NOMO-1 treated with DMSO at 0.1 percent for 48 hours (cell line): ENCODE measurements around the gene GOSR2.

Experiments used
- DNase-seq: peaks from one replicate; lab custom pipeline; 2025; ENCODE audit not compliant: unreplicated experiment; lab: John Stamatoyannopoulos, UW

GOSR2 gene

DNA sequence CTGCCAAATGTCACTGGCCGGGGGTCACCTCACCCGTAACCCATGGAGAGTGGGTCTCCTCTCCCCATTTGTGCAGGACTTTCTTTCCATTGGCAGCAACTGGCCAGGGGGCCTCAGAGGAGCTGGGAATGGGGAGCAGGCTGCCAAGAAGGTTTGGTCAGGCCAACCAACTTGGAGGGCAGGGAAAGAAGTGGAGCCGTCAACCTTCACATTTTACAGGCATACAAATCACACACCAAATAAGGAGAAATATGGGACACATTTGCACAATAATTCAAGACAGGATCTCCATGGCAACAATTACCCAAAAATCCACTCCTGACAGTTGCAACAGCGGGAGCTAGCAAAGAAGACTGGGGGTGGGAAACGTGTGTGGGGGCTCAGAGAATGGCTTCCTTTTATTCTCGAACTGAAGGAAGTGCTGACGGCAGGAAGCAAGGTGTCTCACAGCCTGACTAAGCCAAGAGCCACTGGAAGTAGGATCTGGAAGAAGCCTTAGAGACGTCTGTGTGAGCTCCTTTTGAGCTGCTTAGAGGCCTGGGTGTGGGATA is 35.2 kb downstream of the GOSR2 start:
- no peak for DNase-seq

DNA sequence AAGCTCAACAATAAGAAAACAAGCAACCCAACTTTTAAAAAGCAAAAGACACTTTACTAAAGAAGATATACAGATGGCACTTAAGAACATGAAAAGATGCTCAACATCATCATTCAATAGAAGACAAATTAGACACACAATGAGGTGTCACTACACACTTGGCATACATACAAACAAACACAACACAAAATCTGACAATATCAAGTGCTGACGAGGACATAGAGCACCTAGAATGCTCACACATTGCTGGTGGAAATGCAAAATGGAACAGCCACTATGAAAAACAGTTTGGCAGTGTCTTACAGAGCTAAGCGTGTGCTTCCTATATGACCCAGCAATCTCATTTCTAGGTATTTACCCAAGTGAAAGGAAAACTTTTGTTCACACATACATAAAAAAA is 37.2 kb downstream of the GOSR2 start:
- DNase-seq: no peak

DNA sequence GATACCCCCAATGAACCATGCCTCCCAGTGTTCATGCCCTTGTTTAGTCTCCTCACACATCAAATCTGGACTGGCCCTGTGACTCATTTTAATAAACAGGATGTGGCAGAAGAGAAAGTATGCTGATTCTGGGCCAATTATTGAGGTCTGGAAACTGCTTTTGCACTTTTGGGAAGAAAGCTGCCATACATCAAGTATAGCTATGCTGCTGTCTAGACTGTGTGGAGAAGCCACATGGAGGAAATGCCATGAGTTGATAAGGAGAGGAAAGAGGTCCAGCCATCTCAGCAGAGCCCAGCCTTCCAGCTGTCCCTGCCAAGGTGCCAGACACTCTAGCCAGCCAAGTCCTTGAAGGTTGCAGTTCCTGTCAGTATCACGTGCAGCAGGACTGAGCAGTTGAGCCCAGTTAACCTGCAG is 39.4 kb downstream of the GOSR2 start:
- DNase-seq: no peak

DNA sequence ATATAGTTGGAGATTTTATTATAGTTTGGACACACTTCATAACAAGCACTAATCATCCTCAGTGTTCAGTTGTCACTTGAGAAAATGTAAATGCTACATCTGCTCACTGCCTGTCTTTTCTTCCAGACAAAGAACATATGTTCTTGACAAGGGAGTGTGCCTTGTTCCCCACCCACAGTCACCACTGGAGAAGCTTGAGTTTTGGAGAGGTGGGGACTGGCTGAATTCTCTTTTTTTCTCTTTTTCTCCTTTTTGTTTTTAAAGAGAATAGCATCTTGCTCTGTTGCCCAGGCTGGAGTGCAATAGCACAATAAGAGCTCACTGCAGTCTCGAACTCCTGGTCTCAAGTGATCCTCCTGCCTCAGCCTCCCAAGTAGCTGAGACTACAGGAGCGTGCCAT is 40.6 kb downstream of the GOSR2 start:
- DNase-seq: no peak

DNA sequence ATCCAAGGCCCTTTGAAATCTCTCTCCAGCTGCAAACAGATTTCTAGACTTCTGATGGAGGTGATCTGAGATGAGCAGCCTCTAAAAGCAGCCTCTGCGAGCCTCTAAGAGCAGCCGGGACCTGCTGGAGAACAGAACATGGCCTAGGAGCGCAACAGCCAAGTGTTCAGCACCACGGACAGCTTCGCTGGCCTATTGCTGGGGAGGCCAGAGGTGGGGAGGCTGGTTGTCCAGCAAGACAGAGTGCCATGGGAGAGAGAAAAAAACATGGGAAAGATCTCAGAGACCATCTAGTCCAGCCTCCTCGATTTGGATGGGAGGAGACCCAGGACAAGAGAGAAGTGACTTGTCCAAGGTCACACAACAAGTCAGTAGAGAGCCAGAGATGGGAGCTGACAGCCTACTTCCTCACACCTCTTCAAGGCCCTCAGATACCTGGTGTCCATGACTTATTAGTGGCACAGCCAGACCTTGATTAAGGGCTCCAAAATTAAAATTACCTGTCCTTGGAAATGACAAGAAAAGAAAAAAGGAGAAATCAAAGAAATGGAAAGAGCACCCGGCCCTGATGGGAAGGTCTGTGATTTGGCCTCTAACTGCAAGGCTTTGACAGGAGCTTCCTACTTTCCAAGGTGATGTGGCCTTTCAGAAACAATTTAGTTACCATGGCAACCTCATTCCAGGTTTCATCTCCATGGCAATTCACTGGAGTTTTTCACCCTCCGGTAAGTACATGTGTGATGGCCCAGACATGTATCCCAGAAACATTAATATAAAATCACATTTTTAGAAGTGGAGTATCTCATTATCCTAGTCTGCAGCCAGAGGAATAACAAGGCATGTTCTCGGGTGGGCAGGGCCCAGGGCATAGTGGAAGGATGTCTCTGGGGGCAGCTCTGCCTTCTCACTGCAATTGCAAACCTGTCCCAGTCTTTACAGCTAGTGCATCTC is 41.6 kb downstream of the GOSR2 start:
- DNase-seq: no peak

DNA sequence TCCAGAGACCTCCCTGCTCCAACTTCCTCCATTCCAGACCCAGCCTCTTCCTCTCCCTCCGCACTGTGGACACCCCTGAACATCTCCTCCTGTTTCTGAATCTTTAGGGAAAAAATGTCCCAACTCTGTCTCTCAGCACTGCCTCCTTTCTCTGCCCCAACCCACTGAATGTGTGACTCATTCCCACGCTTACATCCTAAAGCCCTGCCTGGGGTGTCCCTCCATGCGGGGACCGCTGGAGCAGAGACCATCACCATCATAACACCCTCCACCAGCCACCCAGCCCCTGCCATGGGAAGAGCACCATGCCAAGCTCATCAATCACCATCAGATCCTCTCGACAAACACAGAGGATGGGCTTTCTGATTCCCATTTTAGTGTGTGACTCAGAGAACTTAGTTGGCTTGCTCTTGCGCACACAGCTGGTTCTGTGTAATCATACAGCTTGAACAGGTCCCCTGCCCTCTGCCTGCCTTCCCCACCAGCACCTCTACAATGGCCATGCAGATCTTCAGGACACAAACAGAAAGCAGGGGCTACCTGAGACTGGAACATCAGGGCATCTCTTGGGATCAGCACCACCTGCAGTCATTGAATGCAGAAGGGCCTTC is 45.4 kb downstream of the GOSR2 start:
- DNase-seq: no peak

DNA sequence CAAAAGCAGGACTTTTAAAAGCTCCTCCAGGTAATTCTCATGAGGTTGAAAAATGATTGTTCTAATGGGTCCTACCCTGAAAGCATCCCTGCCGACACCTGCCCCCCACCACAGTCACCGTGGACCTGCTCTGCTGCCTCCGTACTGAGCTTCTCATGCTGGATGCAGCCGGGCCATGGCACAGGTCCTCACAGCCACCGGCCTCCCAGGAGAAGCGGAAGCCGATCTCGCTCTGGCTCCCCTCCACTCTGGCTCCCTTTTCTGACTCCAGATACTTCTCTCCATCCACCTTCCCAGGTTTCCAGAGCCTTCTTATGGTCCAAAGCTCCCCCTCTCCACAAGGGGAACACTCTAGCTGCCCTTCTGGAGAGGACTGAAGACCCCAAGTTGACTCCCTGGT is 45.9 kb downstream of the GOSR2 start:
- DNase-seq: no peak

DNA sequence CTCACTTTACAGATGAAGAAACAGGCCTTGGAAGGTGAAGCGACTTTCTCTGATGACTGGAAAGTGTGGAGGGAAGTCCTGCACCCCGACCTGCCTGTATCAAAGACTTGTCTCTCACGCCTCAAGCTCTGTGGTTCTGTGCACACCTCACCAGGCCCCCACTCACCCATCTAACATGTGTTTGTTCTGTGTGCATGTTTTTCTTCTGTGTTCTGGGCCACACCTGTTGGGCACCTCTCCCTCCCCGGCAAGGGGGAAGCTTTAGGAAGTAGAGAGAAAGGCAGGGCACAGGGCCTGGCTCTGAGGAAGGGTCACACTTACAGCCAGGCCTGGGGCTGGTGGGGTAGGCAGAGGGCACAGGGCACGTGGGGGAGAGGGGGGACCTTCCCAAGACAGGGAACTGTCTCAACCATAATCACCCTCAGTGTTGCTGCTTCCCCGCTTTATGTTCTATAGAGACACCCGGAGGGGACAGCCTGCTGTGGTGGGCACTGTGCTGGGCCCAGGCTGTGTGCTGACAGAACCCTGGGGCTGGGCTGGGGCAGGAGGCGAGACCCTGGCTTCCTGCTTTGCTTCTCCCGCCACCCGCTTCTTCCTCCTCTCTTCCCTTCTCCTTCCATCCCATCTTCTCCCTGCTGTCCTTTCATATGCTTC is 48.8 kb downstream of the GOSR2 start:
- no peak for DNase-seq

DNA sequence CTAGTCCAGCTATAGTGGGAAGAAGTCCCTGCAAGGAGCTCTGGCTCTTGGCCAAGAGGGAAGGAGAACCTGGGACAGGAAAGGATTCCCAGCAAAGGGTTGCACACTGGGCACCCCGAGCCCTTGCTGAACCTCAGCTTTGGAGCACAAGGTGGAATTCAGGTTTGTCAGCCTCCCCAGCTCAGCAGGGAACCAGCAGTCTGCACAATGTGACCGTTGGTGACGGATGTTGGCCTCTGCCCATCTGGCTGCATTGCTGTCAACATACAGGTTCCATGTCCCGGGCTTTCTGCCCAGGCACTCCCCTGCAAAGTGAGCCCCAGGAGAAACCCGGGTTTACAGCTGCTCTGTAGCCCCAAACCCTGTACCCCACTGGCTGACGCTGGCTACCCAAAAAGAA is 49.4 kb downstream of the GOSR2 start:
- DNase-seq: no peak

DNA sequence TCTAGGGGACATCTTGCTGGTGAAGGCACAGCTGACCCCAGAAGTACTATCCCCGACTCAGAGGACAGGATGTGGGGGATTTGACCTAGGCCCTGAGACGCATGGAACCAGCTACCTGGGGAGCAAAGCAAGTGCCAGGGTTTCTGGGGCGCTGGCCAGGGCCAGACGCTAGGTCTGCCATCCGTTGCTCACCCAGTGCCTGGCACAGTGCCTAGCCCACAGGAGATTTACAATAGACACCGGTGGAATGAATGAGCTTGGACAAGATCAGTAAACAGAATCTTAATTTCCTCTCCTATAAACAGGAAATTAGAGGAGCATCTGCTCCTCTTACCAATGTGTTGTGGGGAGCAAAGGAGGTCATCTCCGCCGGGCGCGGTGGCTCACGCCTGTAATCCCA is 51.1 kb downstream of the GOSR2 start:
- DNase-seq: no peak

DNA sequence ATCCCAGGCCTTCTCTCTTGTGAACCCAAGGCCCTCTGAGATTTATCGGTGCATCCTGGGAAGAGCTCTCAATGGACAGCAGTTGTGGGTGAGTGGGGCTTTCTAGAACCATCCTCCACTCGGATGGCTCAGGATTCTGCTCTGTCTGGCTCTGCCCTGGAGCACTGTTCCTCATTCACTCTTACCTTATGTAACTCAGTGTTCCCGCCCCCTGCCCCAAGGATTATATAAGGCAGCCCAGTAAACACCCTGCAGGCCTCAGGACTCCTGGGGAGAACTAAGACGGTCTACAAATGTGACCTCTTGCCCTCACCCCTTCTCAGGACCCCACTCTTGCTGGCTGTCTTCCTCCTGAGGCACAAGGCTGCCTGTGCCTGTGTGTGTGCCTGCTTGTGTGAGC is 52.3 kb downstream of the GOSR2 start:
- no peak for DNase-seq

DNA sequence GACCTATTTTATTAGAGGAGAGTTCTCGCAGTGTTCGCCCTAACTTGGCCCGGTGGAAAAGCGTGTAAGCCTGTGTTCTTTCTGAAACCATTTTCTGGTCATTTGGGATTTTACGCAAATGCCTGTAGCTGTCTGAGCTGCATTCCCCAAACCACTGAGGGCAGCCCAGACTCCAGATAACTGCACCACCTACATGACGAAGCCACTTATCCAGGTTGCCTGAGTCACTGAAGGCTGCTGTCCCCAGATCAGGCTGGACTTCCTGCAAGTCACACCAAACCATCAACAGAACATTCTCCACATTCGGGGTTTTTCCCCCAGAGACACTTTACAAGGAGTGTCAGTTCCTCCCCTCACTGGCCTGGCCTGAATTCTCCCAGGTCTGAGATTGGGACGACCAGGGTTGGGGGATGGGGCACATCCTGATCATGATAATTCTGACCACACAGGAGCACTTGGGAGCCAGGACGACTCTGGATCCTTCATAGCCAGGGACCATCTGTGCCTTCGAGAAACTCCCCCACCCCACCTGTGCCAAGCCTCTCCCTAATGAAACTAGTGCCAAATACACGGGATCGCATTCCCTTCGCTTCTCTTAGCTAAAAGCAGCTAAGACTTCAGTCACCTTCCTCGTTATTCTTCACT is 53.8 kb downstream of the GOSR2 start:
- no peak for DNase-seq

DNA sequence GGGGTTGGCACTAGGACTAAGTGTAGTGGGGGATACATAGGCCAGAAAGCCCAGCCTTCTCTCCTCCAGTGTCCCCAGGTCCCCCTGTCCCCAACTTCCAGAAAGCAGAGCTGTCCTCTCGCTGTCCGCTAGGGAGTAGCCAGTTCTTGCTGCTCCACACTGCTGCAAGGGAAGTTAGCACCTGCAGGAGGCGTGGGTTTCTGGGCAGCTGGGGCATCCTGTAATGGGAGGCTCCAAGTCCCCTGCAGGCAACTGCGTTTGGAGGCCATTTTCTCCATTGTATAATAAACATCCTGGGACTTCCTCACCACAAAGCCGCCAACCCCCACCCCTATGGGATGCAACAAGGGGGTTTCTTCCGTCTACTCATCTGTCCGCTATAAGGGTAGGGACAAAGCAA is 54.4 kb downstream of the GOSR2 start:
- no peak for DNase-seq

DNA sequence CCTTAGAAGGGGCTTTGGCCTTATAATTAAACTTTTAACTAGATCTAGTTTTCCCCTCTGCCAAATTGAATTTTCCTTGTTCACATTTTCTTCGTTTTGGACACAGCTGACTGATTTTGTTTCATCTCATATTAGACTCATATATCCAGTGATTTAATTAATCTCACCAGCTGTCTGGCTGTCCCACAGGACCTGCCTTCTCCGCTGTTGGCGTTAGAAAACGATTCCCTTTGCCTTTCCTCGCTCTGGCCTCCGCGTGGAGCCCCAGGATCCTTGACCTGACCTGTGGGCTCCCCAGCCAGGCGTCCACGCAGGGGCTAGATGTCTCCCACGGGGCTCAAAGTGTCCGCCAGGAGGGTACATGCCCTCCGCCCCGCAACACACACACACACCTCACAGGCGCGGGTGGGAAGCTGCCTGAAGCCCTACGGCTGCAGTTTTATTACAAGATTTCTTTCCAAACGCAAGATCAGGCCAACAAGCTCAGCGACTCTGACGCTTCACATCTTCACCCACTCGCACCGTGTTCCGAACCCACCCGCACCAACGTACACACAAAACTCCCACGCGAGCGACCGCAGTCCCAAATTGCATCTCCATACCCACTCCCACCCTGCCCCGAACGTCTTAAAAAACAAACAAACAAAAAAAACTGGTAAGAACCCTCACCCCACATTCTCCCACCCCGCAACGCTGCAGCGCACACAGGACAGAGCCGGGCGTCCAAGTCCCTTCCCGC is 55.0 kb downstream of the GOSR2 start:
- no peak for DNase-seq

DNA sequence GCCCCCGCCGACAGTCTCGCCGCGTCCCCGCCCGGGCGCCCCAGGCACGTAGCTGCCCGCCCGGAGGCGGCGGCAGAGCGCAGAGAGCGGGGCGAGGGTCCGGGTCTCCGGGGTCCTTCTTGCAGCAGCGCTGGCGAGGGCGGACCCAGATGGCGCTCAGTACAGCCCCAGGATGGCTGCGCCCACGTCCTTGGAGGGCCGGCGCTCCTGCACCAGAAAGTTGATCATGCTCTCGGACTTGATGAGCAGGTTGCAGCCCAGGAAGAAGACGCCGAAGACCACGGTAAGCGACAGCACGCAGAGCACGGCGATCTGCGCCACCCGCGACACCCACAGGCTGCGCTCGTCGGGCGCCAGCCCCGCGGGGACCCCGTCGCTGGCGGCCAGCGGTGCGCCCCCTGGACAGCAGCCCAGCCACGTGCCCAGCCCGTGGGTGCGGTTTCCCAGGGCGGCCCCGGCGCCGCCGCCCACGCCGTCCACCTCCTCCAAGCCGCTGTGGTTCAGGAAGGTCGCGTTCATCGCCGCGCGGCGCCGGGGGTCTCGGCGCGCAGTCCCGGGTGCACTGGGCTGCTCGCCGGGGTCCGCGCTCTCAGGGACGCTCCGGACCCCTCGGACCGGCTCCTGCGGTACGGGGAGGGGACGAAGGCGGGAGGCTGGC is 55.7 kb downstream of the GOSR2 start:
- no peak for DNase-seq

DNA sequence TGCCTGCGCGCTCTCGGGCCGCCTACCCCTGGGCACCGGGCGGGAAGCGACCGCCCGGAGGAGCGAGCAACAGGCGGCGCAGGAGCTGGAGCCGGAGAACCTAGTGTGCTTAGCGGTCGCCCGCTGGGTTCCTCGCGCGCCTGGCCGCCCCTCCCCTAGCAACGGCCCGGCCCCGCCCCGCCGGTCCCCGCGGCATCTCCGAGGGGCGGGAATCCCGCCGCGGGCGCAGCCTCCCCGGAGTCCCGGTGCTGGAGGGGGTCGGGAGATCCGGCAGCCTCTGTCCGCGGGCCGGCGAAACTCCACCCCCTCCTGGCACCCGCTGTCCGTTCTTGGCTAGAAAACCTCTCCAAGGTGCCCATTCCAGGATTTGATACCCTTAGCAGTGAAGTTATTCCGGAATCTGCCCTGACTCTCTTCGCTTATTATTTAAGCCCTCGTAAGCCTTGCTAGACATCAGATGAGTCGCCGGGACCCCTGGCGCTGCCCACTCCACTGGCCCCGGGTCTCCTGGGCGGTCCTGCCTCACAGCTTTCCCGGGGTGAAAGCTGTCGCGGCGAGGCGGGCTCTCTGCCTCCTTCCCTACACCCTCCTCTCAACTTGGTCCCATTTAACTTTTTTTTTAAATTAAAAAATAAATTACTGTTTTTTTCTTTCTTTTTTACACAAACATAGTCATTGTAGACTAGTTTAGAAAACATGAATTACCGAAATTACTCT is 56.3 kb downstream of the GOSR2 start, which contains the start of gene RPRML:
TSS of gene RPRML (minus strand) at position 107 of the 717 bp plus-strand sequence. CDS start 246 bp downstream, outside the sequence.
- DNase-seq: no peak

DNA sequence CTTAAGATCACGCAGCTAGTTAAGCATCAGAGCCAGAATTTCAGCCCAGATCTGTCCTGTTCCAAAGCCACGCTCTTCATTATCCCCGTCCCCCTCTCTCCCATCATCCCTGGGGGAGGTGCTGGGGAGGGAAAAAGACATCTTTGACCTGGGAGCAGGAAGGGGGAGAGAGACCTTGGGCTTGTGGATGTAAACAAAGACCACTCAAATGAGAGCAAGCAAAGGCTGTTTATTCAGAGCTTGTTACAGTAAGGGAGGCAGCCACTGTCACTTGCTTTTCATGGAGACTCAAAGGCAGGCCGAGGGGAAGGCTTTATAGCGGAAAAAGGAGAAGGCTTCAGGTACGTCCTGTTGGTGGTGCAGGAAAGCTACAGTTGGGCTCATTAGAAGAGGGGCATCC is 59.6 kb downstream of the GOSR2 start:
- DNase-seq: no peak

DNA sequence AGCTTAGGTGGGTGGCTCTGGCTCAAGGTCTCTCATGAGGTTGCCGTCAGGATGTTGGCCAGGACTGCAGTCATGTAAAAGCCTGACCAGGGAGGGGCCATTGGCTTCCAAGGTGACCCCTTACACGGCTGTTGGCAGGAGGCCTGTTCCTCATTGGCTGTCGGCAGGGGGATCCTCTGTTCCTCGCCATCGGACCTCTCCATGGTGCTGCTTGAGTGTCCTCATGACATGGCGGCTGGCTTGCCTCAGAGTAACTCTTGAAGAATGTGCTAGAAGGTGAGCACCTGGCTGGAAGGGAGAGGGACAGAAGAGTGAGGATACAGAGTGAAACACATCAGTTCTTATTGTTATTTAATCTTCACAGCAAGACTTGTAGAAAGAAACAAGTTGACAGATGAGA is 60.8 kb downstream of the GOSR2 start:
- no peak for DNase-seq

DNA sequence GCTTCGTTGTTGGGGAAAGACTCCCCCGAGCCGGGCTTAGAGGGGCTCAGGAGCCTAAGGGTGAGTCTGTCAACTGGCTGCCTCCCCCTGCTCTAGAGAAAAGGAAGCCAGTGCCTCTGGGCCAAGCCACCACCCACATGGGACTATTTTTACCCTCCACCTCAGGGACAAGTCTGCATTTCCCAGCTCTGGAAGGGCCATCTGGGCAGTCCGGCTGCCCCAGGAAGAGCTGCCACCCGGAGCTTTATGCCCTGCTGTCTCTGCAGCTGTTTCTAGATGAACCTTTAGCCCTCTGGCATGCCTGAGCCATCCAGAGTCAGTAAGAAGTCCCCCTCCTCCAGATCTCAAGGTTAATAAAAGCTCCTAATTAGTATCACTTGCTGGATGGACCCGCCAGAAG is 61.4 kb downstream of the GOSR2 start:
- no peak for DNase-seq
